Activated naive CD4-positive, alpha-beta T cell treated with anti-CD3 and anti-CD28 coated beads, Interleukin-2, amount 50 U/mL, for 24 hours (primary cell): ENCODE measurements around the gene RPAP2.
A peak's percentile ranks its signal among the peaks of the same experiment; 100 is the strongest.
"Not testable (repeated sequence)": the region's sequence is repeated elsewhere in the genome, so short reads cannot be mapped to it uniquely, and the experiment has no call there.

Experiments
- H3K27ac Mint-ChIP-seq: one replicate; pipeline ENCODE4 v1.8.0; 2021; ENCODE audit warnings: mild to moderate bottlenecking, mixed read lengths
- H3K27me3 Mint-ChIP-seq: one replicate; pipeline ENCODE4 v1.8.0; 2021; ENCODE audit warnings: mixed read lengths
- H3K36me3 Mint-ChIP-seq: one replicate; pipeline ENCODE4 v1.8.0; 2021; ENCODE audit warnings: mixed read lengths
- H3K4me1 Mint-ChIP-seq: one replicate; pipeline ENCODE4 v1.8.0; 2021; ENCODE audit warnings: mixed read lengths
- H3K4me3 Mint-ChIP-seq: one replicate; pipeline ENCODE4 v1.8.0; 2021; ENCODE audit warnings: mild to moderate bottlenecking, mixed read lengths
- H3K9me3 Mint-ChIP-seq: one replicate; pipeline ENCODE4 v1.8.0; 2021; ENCODE audit warnings: mixed read lengths

The RPAP2 gene

DNA sequence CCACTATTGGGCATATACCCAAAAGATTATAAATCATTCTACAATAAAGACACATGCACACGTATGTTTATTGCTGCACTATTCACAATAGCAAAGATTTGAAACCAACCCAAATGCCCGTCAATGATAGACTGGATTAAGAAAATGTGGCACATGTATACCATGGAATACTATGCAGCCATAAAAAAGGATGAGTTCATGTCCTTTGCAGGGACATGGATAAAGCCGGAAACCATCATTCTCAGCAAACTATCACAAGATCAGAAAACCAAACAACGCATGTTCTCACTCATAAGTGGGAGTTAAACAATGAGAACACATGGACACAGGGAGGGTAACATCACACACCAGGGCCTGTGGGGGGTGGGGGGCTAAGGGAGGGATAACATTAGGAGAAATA, 95.1 kb downstream of the RPAP2 start:
- H3K27ac Mint-ChIP-seq, H3K27me3 Mint-ChIP-seq, H3K4me1 Mint-ChIP-seq, H3K4me3 Mint-ChIP-seq: not testable (repeated sequence)
- Mint-ChIP-seq H3K36me3 (peaks cover 20% of the 10 kb centered on the region), H3K9me3 (peaks cover 13% of the 10 kb centered on the region)

DNA sequence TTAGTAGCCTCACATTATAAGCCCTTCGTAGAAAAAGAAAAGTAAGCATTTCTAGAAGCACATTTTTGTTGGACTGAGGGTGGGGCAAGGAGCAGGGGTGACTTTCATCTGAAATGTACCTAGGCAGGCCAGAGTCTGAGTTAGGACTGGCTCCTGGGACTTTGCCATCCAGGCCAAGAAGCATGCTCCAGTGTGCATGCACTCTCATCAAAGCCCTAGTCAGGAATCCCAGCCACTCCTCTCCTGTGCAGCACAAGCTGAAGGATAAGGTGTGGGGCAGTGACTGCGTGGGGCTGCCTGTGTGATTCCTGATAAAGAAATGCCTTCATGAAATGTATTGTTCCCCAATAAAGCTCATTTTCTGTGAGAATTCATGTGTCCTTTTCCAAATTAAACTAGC, 99.7 kb downstream of the RPAP2 start:
- Mint-ChIP-seq H3K4me1 (peaks cover 4% of the 10 kb centered on the region), H3K36me3 (peaks cover 6% of the 10 kb centered on the region), H3K27ac (no peak overlapping the region), H3K27me3 (no peaks in the 10 kb centered on the region), H3K4me3 (no peak overlapping the region), H3K9me3 (no peaks in the 10 kb centered on the region)

DNA sequence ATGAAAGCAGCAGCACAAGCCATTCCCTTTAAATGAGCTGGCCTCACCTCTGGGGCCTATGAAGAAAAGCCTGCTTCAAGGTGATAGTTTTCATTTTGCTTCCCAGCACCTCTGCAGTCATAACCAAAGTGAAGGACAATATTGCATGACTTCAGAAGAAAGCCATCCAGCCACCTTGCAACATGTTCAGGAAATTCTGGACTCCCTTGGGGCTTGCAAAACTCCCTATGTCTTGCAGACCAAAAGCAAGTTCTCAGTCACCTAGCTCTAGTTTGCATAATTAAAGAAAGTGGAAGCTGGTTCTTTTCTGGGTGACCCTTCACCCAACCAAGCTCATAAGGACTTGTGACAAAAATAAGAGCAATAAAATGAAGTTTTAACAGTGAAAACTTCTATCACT, 100.2 kb downstream of the RPAP2 start:
- Mint-ChIP-seq H3K9me3 (peaks cover 3% of the 10 kb centered on the region), H3K27me3 (no peaks in the 10 kb centered on the region), H3K4me3 (no peak overlapping the region), H3K36me3 (peaks cover 7% of the 10 kb centered on the region), H3K4me1 (peaks cover 4% of the 10 kb centered on the region), H3K27ac (no peak overlapping the region)

DNA sequence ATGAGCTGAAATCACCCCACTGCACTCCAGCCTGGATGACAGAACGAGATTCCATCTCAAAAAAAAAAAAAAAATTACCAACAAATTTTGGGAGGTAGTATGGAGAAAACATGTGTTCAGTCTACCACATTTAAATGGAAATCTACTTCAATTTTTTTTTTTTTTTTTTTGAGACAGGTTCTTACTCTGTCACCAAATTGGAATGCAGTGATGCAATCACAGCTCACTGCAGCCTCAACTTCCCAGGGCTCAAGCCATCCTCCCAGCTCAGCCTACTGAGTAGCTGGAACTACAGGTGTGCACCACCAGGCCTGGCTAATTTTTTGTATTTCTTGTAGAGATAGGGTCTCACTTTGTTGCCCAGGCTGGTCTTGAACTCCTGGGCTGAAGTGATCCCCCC, 105.8 kb downstream of the RPAP2 start:
- Mint-ChIP-seq H3K36me3 (peaks cover 5% of the 10 kb centered on the region), H3K4me1 (peaks cover 14% of the 10 kb centered on the region), H3K9me3 (peaks cover 5% of the 10 kb centered on the region), H3K27me3 (no peaks in the 10 kb centered on the region), H3K27ac (no peak overlapping the region), H3K4me3 (no peak overlapping the region)

DNA sequence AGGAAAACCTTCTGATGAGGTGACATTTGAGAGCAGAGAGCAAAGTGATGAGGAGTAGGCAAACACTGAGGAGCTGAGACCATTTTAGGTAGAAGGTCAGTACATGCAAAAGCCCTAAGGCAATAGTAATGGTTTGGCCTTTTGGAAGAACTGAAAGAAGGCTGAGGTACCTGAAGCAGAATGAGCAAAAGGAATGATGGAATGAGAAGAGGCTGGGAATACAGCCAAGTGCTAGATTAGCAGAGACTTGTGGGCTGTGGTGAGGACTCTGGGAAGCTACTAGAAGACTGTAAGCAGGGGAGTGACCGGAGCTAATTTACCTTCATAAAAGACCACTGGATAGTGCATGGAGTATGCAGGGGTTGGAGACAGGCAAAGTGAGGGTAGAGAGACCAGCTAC, 110.0 kb downstream of the RPAP2 start:
- H3K4me3 Mint-ChIP-seq: no peak overlapping the region
- H3K36me3 Mint-ChIP-seq: peaks cover 3% of the 10 kb centered on the region
- no peak overlapping the region for H3K27ac Mint-ChIP-seq
- H3K27me3 Mint-ChIP-seq: no peaks in the 10 kb centered on the region
- H3K4me1 Mint-ChIP-seq: peaks cover 40% of the 10 kb centered on the region
- peaks cover 5% of the 10 kb centered on the region for H3K9me3 Mint-ChIP-seq

DNA sequence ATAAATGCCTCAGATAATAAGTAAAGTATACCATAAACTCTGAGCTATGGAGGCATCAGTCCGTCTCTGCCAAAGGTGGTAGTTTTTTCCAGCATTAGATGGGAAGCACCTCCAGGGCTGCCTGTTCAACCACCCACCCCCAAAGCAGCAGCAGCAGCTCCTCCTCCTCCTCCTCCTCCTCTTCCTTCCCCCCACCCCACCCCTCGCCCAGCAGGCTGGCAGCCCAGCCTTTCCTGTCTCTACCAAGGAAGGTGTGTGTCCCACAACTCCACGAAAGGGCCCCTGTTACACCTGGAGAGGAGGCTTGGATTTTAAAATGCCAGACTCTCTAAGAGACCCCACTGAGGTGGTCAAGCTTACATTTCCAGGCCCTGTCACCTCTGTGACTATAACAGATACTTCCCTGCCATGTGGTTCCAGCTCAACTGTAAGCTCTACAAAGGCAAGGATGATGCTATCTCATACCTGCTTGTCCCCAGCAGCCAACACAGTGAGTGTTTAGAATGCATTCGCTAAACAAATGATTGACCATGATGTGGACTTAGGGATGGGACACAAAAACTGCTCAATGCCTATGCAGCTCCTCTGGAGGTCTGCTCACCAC, 111.2 kb downstream of the RPAP2 start:
- Mint-ChIP-seq H3K27ac (no peak overlapping the region), H3K4me3 (no peak overlapping the region), H3K4me1 (peaks cover 40% of the 10 kb centered on the region), H3K36me3 (no peaks in the 10 kb centered on the region), H3K27me3 (no peaks in the 10 kb centered on the region), H3K9me3 (no peaks in the 10 kb centered on the region)

DNA sequence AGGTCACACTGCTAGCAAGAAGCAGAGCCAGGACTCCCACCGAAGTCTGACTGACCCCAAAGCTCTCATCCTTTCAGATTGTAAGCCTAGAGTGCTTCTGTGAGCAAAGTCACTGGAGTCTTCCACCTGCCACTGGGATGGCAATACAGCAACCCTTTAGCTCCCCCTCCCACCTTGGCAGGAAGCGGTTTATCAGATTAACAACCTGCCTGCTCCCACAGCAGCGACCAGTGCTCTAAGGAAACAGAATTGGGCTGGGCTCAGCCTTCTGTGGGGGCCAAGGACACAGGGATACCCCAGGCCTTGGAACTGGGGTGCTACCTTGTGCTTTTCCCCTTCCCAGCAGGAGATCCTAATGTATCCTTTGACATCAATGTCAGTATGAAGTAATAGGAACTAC, 111.8 kb downstream of the RPAP2 start:
- Mint-ChIP-seq H3K36me3 (no peaks in the 10 kb centered on the region), H3K27me3 (no peaks in the 10 kb centered on the region), H3K27ac (no peak overlapping the region), H3K4me3 (no peak overlapping the region), H3K9me3 (no peaks in the 10 kb centered on the region), H3K4me1 (peaks cover 40% of the 10 kb centered on the region)

DNA sequence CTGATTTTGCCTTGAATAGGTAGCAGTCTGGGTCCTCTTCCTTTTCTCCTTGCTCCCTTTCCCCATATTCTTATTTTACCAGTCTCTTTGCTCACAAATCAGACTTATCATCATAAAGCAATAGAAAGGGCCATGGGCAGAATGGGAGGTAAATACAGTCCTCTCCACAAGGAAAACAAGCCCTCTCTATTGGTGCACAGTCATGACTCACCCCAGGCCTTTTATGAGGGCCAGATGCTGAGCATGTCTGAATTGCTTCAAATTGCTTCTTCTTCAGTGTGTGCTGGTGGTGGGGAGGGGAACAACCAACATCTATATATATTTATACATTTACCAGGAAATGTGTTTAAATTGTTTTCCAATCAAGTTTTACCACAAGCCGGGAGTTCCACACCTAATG, 112.7 kb downstream of the RPAP2 start:
- Mint-ChIP-seq H3K4me3 (peak overlapping the region; percentile 55), H3K27me3 (no peaks in the 10 kb centered on the region), H3K9me3 (no peaks in the 10 kb centered on the region), H3K27ac (peak overlapping the region; percentile 79), H3K4me1 (peaks cover 40% of the 10 kb centered on the region), H3K36me3 (no peaks in the 10 kb centered on the region)

DNA sequence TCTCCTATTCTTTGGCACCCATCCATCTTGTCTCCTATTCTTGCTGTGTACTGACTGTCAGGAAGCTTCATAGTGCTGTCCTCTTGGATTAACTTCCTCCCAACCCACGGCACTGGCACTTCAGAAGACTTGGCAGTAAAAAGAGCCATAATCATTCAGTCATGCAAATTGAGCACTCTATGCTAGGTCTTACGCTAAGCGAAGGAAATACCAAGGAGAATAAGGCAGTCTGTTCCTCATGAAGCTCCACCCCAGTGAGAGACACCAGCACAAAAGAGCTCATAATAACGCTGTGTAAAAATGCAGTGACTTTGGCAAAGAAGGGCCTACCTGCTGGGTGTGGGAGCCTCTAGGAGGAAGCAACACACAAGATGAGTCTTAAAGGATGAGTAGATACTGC, 120.8 kb downstream of the RPAP2 start:
- no peak overlapping the region for H3K27ac Mint-ChIP-seq
- H3K27me3 Mint-ChIP-seq: no peaks in the 10 kb centered on the region
- no peak overlapping the region for H3K4me3 Mint-ChIP-seq
- no peaks in the 10 kb centered on the region for H3K4me1 Mint-ChIP-seq
- no peaks in the 10 kb centered on the region for H3K36me3 Mint-ChIP-seq
- no peaks in the 10 kb centered on the region for H3K9me3 Mint-ChIP-seq

DNA sequence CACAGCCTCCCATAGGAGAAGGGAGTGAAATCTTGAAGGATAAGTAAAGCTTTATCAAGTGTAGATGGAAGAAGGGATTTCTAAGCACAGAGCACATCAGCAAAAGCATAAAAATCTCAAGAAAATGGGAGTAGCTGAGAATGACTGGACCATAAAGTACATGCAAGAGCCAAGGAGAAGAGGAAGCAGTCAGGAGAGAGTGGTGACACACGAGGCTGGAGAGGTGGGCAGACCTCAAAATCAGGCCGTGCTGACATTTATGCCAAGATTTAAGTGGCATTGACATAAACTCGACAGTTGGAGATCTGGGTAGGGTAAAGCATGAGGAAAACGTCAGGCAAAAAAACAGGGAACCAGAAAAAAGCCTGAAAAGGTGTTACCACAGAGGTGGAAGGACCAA, 125.5 kb downstream of the RPAP2 start:
- H3K4me1 Mint-ChIP-seq: no peaks in the 10 kb centered on the region
- H3K27me3 Mint-ChIP-seq: no peaks in the 10 kb centered on the region
- no peaks in the 10 kb centered on the region for H3K36me3 Mint-ChIP-seq
- no peaks in the 10 kb centered on the region for H3K9me3 Mint-ChIP-seq
- no peak overlapping the region for H3K4me3 Mint-ChIP-seq
- H3K27ac Mint-ChIP-seq: no peak overlapping the region

DNA sequence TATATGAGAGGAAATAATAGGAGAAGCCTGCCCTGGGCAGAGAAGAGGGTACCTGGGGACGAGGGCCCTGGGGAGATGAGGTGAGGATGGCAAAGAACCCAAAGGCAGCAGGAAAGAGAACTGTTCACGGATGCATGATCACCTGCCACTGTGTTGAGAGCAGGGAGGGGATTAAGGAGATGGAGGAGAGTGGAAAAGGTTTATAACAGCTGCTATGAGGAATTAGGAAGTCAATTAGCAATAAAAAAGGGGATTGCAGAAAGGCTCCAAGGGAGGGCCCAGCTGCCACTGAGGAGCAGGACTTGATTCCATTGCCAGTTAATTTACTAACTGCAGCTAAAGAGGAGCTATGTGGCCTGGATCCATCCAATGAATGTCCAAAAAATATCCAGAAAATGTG, 126.8 kb downstream of the RPAP2 start:
- Mint-ChIP-seq H3K36me3 (no peaks in the 10 kb centered on the region), H3K9me3 (no peaks in the 10 kb centered on the region), H3K27me3 (no peaks in the 10 kb centered on the region), H3K4me3 (no peak overlapping the region), H3K27ac (no peak overlapping the region), H3K4me1 (no peaks in the 10 kb centered on the region)

DNA sequence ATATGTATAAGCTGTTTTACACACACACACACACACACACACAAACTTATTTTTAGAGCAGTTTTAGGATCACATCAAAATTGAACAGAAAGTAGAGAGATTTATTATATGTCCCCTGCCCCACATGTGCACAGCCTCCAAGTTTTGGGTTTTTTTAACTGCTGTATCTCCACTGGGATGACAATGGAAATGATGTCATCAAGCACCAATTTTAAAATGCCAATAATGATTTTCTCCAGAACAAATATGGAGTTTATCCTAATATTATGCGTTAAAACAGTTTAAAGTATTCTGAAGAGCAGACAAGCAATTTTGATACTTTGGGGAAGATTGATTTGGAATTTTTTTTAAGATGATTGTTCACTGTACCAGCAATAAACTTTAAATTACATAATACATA, 131.2 kb downstream of the RPAP2 start:
- Mint-ChIP-seq H3K4me1 (no peaks in the 10 kb centered on the region), H3K4me3 (no peak overlapping the region), H3K27ac (no peak overlapping the region), H3K9me3 (no peaks in the 10 kb centered on the region), H3K36me3 (no peaks in the 10 kb centered on the region), H3K27me3 (no peaks in the 10 kb centered on the region)

DNA sequence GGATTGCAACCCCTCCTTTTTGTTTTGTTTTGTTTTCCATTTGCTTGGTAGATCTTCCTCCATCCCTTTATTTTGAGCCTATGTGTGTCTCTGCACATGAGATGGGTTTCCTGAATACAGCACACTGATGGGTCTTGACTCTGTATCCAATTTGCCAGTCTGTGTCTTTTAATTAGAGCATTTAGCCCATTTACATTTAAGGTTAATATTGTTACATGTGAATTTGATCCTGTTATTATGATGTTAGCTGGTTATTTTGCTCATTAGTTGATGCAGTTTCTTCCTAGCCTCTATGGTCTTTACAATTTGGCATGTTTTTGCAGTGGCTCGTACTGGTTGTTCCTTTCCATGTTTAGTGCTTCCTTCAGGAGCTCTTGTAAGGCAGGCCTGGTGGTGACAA, 135.7 kb downstream of the RPAP2 start:
- not testable (repeated sequence) for H3K36me3 Mint-ChIP-seq, H3K27me3 Mint-ChIP-seq, H3K4me1 Mint-ChIP-seq, H3K4me3 Mint-ChIP-seq, H3K27ac Mint-ChIP-seq, H3K9me3 Mint-ChIP-seq

DNA sequence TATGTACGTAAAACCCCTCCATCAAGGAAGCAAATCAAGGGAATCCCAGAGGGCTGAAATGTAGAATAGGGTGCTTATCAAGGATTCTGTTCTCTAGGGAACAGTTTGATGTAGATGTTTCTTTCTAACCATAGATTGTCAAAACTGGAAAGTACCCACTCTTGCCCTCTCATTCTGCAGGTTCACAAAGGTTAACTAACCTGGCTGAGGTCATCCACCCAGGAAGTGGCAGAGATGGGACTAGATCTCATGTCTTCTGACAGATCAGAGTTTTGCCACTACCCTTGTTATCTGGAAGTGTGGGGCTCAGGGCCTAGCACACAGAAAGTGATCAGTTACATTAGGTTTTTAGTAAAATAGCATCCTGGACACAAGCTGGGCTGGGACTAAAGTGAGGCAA, 140.4 kb downstream of the RPAP2 start:
- Mint-ChIP-seq H3K9me3 (no peaks in the 10 kb centered on the region), H3K27ac (no peak overlapping the region), H3K4me3 (no peak overlapping the region), H3K4me1 (peaks cover 4% of the 10 kb centered on the region), H3K36me3 (no peaks in the 10 kb centered on the region), H3K27me3 (no peaks in the 10 kb centered on the region)

DNA sequence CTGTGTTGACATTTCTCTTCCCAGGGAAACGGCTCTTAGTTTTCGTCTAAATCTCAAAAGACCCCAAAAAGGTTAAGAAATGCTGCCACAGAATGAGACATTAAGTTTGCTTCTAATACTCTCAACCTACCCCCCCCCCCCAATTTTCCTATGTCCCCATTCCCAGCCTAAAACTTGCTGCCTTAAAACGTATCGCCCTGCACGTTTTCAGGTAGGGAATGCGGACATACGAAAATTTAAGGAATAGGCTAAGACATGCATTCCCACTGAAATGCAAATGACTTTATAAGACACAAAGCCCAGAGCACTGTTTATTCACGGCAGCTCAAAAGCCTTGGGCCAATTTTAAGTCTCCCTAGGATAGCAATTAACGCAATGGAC, 142.4 kb downstream of the RPAP2 start:
- Mint-ChIP-seq H3K4me1 (peaks cover 4% of the 10 kb centered on the region), H3K27me3 (no peaks in the 10 kb centered on the region), H3K9me3 (no peaks in the 10 kb centered on the region), H3K27ac (no peak overlapping the region), H3K36me3 (no peaks in the 10 kb centered on the region), H3K4me3 (no peak overlapping the region)

DNA sequence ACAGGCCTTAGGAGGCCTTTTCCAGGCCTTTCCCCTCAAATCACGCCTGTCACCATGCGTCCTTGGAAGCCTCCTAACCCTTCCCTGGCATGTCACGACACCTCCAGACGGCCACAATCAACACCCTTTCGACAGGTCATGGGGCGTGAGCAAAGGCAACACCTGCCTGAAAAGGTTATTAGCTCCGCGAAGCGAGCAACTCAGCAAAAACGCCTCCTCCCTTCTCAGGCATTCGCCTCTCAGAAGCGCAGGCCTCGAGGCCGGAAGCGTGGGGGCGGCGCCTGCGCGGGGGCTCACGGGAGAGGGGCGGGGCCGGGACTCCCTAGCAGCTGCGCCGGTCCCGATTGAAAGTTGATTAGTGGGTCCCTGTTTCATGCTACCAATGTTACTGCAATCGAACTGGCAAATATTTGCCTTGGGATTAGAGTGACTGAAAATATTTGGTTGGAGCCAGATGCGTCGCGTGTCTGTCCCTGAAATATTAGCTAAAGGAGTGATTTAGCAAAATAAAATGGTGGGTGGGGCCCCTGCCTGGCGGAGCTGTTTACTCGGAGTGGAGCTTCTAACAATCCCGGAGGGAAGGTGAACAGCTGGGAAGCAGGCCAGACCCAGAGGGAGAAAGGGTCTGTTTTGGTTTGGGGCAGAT, 143.0 kb downstream of the RPAP2 start:
- H3K27ac Mint-ChIP-seq: no peak overlapping the region
- no peaks in the 10 kb centered on the region for H3K27me3 Mint-ChIP-seq
- H3K4me1 Mint-ChIP-seq: peaks cover 7% of the 10 kb centered on the region
- H3K36me3 Mint-ChIP-seq: no peaks in the 10 kb centered on the region
- H3K4me3 Mint-ChIP-seq: no peak overlapping the region
- H3K9me3 Mint-ChIP-seq: no peaks in the 10 kb centered on the region

DNA sequence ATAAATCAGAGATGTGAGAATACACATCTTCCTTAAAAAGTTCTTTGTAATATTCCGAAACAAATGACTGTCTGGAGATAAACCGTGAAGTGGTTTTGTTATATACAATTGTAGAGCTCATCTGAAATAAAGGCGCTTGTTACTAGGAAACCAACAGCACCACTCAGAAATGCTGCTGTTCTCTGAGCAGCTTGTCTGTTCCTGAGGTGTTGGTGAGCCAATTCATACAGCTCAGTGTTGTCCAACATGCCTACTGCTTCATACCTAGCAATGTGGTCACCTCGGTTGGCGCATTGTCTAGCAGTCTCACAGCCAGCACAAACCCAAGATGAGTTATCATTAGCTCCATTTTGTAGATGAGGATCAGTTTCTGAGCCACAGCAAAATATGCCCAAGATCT, 143.5 kb downstream of the RPAP2 start:
- H3K27me3 Mint-ChIP-seq: no peaks in the 10 kb centered on the region
- no peak overlapping the region for H3K27ac Mint-ChIP-seq
- no peak overlapping the region for H3K4me3 Mint-ChIP-seq
- H3K9me3 Mint-ChIP-seq: no peaks in the 10 kb centered on the region
- no peaks in the 10 kb centered on the region for H3K36me3 Mint-ChIP-seq
- H3K4me1 Mint-ChIP-seq: peaks cover 7% of the 10 kb centered on the region
